Smooth muscle cell (in vitro differentiated cells): Measurements from ENCODE around the gene CFAP251. TPM values are rescaled to one million over a fixed set of nuclear protein-coding genes. Genes with fewer than 3 reads are reported as not detected.
"Not testable (repeated sequence)": the region's sequence is repeated elsewhere in the genome, so short reads cannot be mapped to it uniquely, and the experiment has no call there.

Source experiments
- DNase-seq: peaks from one replicate; lab custom pipeline; 2025; ENCODE audit not compliant: unreplicated experiment; lab: John Stamatoyannopoulos, UW
- H2AFZ ChIP-seq: fragments of 200-600 bp; sonication (generic); 2 replicates; pipeline ENCODE4 v1.6.0; 2016; ENCODE audit warnings: antibody characterized with exemption, low read depth, mild to moderate bottlenecking
- H3F3A ChIP-seq: fragments of 200-600 bp; sonication (generic); 2 replicates; pipeline ENCODE4 v1.6.0; 2017; ENCODE audit warnings: antibody characterized with exemption, low read depth
- H3K27ac ChIP-seq: fragments of 200-600 bp; sonication (generic); 2 replicates; pipeline ENCODE4 v1.5.1; 2016; ENCODE audit warnings: low read depth, mild to moderate bottlenecking
- H3K27me3 ChIP-seq: fragments of 200-600 bp; sonication (generic); 2 replicates; pipeline ENCODE4 v1.6.1; 2016; ENCODE audit warnings: low read depth, mild to moderate bottlenecking
- H3K36me3 ChIP-seq: fragments of 200-600 bp; sonication (generic); 2 replicates; pipeline ENCODE4 v1.5.1; 2016; ENCODE audit warnings: low read depth
- H3K4me1 ChIP-seq: fragments of 200-600 bp; sonication (generic); 2 replicates; pipeline ENCODE4 v1.5.1; 2016; ENCODE audit warnings: low read depth
- H3K4me2 ChIP-seq: fragments of 200-600 bp; sonication (generic); 2 replicates; pipeline ENCODE4 v1.6.0; 2016; ENCODE audit warnings: mild to moderate bottlenecking
- H3K4me3 ChIP-seq: fragments of 200-600 bp; sonication (generic); 2 replicates; pipeline ENCODE4 v1.5.1; 2016; ENCODE audit warnings: mild to moderate bottlenecking
- H3K79me2 ChIP-seq: fragments of 200-600 bp; sonication (generic); 2 replicates; pipeline ENCODE4 v1.6.0; 2016; ENCODE audit warnings: low read depth, mild to moderate bottlenecking
- H3K9ac ChIP-seq: fragments of 200-600 bp; sonication (generic); 2 replicates; pipeline ENCODE4 v1.6.0; 2016; ENCODE audit warnings: low read depth
- H3K9me3 ChIP-seq: fragments of 200-600 bp; sonication (generic); replicated peaks from 2 replicates; pipeline ENCODE4 v1.5.1; 2016; ENCODE audit warnings: low read depth
- H4K20me1 ChIP-seq: fragments of 200-600 bp; sonication (generic); 2 replicates; pipeline ENCODE4 v1.6.0; 2016; ENCODE audit warnings: low read depth
- WGBS: methylation state at CpG from one replicate; pipeline ENCODE4 v1.1.7; 2016; ENCODE audit warnings: low lambda C conversion rate; 5-methylcytosine and 5-hydroxymethylcytosine counted together
- polyA plus RNA-seq: library from polyadenylated mRNA; unstranded; fragments of >200 nt; fragmentation: Nextera tagmentation; extraction: Ambion mirVana; gene quantifications from 2 replicates; pipeline ENCODE4 v1.2.1, GENCODE V29; 2016
- total RNA-seq: library from RNA; depleted of rRNA; stranded (reverse); fragments of >200 nt; gene quantifications from 2 replicates; pipeline ENCODE4 v1.2.3, GENCODE V29; 2014
- TF ChIP-seq, protein P1 (sequence below): fragments of 200-600 bp; sonication (generic); IDR thresholded peaks from 2 replicates; pipeline ENCODE4 v1.5.1; 2017; ENCODE audit warnings: borderline replicate concordance, mild to moderate bottlenecking, antibody characterized with exemption; ENCODE audit not compliant: insufficient read depth, poor library complexity, severe bottlenecking

CFAP251 gene
- total and polyA plus RNA-seq, 2 experiments from 2014 or later, result 1.2 to 5.0 TPM

DNA sequence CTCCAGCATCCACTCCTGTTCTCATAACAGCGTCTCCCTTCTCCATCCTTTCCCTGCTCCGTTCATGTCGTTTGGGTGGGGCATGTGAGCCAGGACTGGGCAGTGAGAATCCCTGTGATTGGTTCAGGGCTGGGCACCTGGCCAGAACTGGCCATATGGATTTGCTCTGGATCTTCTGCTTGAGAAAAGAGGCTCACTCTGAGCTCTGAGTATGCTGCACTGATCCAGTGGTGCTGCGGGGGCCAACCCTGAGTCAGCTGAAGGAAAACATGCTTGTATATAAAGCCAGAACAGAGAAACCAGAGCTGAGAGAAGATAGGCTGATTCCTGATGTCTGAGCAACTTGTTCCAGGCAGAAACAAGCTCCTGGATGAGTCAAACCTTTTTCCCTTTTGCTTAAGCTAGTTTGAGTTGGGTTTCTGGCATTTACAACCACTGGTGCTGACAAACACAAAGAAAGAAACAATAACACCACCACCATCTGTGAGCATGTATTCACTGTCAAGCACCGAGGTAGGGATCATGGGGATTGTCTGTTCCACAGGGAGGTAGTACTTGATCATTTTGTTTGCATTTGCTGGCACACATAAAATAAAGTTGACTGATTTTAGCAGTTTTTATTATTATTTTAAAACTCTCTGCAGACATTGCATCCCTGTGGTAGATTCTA is 45.7 kb upstream of the CFAP251 start:
- DNase-seq, result peak; percentile 71
- no peaks in the 10 kb centered on the region for H3K4me1 ChIP-seq
- H3K4me2 ChIP-seq, result peak overlapping the region; percentile 69
- H3K79me2 ChIP-seq, result no peaks in the 10 kb centered on the region
- no peak overlapping the region for H2AFZ ChIP-seq
- H3K27ac ChIP-seq, result peak overlapping the region; percentile 87
- no peaks in the 10 kb centered on the region for H3K36me3 ChIP-seq
- peaks cover 13% of the 10 kb centered on the region for H3F3A ChIP-seq
- H3K9ac ChIP-seq, result peak overlapping the region; percentile 24
- no peaks in the 10 kb centered on the region for H3K27me3 ChIP-seq
- WGBS, result 10% methylated on average over 5 of the region's 5 CpGs
- H3K4me3 ChIP-seq, result no peak overlapping the region
- no peaks in the 10 kb centered on the region for H3K9me3 ChIP-seq
- H4K20me1 ChIP-seq, result no peaks in the 10 kb centered on the region
- TF ChIP-seq, protein P1, sequence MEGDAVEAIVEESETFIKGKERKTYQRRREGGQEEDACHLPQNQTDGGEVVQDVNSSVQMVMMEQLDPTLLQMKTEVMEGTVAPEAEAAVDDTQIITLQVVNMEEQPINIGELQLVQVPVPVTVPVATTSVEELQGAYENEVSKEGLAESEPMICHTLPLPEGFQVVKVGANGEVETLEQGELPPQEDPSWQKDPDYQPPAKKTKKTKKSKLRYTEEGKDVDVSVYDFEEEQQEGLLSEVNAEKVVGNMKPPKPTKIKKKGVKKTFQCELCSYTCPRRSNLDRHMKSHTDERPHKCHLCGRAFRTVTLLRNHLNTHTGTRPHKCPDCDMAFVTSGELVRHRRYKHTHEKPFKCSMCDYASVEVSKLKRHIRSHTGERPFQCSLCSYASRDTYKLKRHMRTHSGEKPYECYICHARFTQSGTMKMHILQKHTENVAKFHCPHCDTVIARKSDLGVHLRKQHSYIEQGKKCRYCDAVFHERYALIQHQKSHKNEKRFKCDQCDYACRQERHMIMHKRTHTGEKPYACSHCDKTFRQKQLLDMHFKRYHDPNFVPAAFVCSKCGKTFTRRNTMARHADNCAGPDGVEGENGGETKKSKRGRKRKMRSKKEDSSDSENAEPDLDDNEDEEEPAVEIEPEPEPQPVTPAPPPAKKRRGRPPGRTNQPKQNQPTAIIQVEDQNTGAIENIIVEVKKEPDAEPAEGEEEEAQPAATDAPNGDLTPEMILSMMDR, result no peak

DNA sequence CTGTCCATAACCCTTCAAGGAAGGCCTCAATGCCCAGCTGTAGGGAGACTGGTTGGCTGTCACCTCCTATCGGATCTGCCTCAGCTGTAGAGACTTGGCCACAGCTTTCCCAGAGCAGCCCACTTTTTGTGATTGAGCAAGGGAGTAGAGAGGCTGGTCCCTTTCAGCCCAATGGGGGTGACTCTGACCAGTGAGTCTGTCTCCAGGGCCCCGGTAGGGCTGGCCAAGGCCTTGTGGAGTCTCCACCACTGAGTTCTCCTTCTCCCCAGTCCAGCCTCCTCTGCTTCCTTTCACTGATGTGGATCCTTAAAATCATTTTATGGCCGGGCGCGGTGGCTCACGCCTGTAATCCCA is 45.2 kb upstream of the CFAP251 start:
- Histone ChIP-seq H3K27me3 (no peaks in the 10 kb centered on the region), H3K79me2 (no peaks in the 10 kb centered on the region), H3K27ac (peak overlapping the region; percentile 87), H3K4me2 (peak overlapping the region; percentile 69), H3K9ac (peak overlapping the region; percentile 24), H3F3A (peaks cover 13% of the 10 kb centered on the region), H3K4me1 (no peaks in the 10 kb centered on the region), H4K20me1 (no peaks in the 10 kb centered on the region), H3K4me3 (no peak overlapping the region), H2AFZ (no peak overlapping the region), H3K9me3 (no peaks in the 10 kb centered on the region), H3K36me3 (no peaks in the 10 kb centered on the region)
- 78% methylated on average over 6 of the region's 6 CpGs for WGBS
- DNase-seq, result no peak
- TF ChIP-seq, protein P1, result no peak

DNA sequence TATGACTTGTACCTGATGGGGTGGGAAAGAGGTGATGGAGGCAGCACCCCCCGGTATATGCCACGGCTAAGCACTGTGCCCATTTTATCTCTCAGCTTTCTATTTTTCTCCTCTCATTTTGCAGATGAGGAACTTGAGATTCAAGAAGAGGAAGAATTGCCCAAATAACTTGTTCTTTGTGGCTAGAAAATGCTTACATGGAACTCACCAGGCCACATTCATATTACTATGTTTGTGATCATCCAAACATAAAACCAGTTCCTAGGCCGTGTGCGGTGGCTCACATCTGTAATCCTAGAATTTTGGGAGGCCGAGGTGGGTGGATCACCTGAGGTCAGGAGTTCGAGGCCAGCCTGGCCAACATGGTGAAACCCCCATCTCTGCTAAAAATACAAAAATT is 44.3 kb upstream of the CFAP251 start:
- DNase-seq, result no peak
- Histone ChIP-seq H3K4me3 (no peak overlapping the region), H3K79me2 (no peaks in the 10 kb centered on the region), H3F3A (peaks cover 13% of the 10 kb centered on the region), H3K4me1 (no peaks in the 10 kb centered on the region), H2AFZ (no peak overlapping the region), H3K36me3 (no peaks in the 10 kb centered on the region), H3K27me3 (no peaks in the 10 kb centered on the region), H3K9me3 (no peaks in the 10 kb centered on the region), H3K9ac (no peak overlapping the region), H3K4me2 (no peak overlapping the region), H4K20me1 (no peaks in the 10 kb centered on the region), H3K27ac (peak overlapping the region; percentile 87)
- TF ChIP-seq, protein P1, result no peak
- 95% methylated on average over 6 of the region's 6 CpGs for WGBS

DNA sequence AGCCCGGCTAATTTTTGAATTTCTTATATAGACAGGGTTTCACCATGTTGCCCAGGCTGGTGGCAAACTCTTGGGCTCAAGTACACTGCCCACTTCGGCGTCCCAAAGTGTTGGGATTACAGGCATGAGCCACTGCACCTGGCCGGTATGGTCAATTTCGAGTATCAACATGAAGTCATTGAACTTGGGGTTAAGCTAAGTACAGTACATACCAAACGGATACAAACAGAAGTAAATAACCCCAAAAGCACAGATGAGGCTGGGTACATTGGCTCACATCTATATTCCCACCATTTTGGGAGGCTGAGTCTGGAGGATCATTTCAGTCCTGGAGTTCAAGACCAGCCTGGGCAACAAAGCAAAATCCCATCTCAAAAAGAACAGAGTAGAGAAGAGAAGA is 42.8 kb upstream of the CFAP251 start:
- no peaks in the 10 kb centered on the region for H3K36me3 ChIP-seq
- H3K27ac ChIP-seq, result no peak overlapping the region
- no peak overlapping the region for H3K9ac ChIP-seq
- no peaks in the 10 kb centered on the region for H4K20me1 ChIP-seq
- no peaks in the 10 kb centered on the region for H3K9me3 ChIP-seq
- no peak for DNase-seq
- no peaks in the 10 kb centered on the region for H3K79me2 ChIP-seq
- no peak overlapping the region for H2AFZ ChIP-seq
- no peak overlapping the region for H3K4me3 ChIP-seq
- no peaks in the 10 kb centered on the region for H3K4me1 ChIP-seq
- H3K27me3 ChIP-seq, result no peaks in the 10 kb centered on the region
- TF ChIP-seq, protein P1, result no peak
- H3F3A ChIP-seq, result peaks cover 13% of the 10 kb centered on the region
- 94% methylated on average over 6 of the region's 6 CpGs for WGBS
- H3K4me2 ChIP-seq, result no peak overlapping the region

DNA sequence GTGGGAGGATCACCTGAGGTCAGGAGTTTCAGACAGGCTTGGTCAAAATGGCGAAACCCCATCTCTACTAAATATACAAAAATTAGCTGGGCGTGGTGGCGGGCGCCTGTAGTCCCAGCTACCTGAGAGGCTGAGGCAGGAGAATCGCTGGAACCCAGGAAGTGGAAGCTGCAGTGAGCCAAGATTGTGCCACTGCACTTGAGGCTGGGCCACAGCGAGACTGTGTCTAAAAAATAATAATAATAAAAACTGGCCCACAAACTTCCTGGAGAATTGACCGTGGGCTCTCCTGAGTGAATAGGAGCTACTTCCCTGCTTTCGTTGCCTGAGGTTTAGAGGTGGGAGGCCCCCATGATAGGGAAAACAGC is 42.3 kb upstream of the CFAP251 start:
- not testable (repeated sequence) for H2AFZ ChIP-seq, H3K4me1 ChIP-seq, H3K4me2 ChIP-seq, H3K27ac ChIP-seq, H3K9me3 ChIP-seq, H4K20me1 ChIP-seq, H3K27me3 ChIP-seq, DNase-seq, H3K4me3 ChIP-seq, H3K79me2 ChIP-seq, H3K9ac ChIP-seq, H3K36me3 ChIP-seq
- H3F3A ChIP-seq, result peaks cover 13% of the 10 kb centered on the region
- WGBS, result 95% methylated on average over 8 of the region's 8 CpGs
